GM12865 (cell line): Measurements from ENCODE around the gene SMAGP.
"Not testable (repeated sequence)": the region's sequence is repeated elsewhere in the genome, so short reads cannot be mapped to it uniquely, and the experiment has no call there.

Experiments
- DNase-seq: peaks from one replicate; pipeline ENCODE4 v3.0.0; 2010; ENCODE audit warnings: low read depth
- H3K4me3 ChIP-seq: 2 replicates; pipeline ENCODE4 v1.5.1; 2011; ENCODE audit warnings: mild to moderate bottlenecking, low read depth, low read length, control low read depth
- CTCF ChIP-seq: IDR thresholded peaks from 2 replicates; pipeline ENCODE4 v1.5.1; 2011; ENCODE audit warnings: low read length, control low read depth, low read depth, inconsistent platforms; ENCODE audit not compliant: insufficient read depth; ENCODE audit errors: missing control alignments

Gene SMAGP

GRCh38 chr12:51232642-51233041 is 37.6 kb downstream of the SMAGP start:
- TF ChIP-seq CTCF, result no peak

GRCh38 chr12:51229116-51229809 is 41.0 kb downstream of the SMAGP start:
- DNase-seq, result no peak
- no peak for TF ChIP-seq CTCF
- H3K4me3 ChIP-seq, result no peak overlapping the region

More at GRCh38 chr12:51232642-51233041, 37.6 kb downstream of the SMAGP start:
- DNase-seq, result no peak
- no peak overlapping the region for H3K4me3 ChIP-seq

GRCh38 chr12:51227962-51228361 is 42.3 kb downstream of the SMAGP start:
- H3K4me3 ChIP-seq, result no peak overlapping the region
- DNase-seq, result no peak
- no peak for TF ChIP-seq CTCF

- DNase-seq, H3K4me3 ChIP-seq: not testable (repeated sequence)
These were observed 43.1 kb downstream of the SMAGP start for GRCh38 chr12:51227112-51227511.

GRCh38 chr12:51225771-51226170 is 44.4 kb downstream of the SMAGP start:
- no peak overlapping the region for H3K4me3 ChIP-seq
- DNase-seq, result no peak
- TF ChIP-seq CTCF, result no peak

- no peak for TF ChIP-seq CTCF
- H3K4me3 ChIP-seq, result no peak overlapping the region
- DNase-seq, result no peak
These were observed 45.0 kb downstream of the SMAGP start for GRCh38 chr12:51225234-51225633.

GRCh38 chr12:51224625-51225024 is 45.6 kb downstream of the SMAGP start:
- no peak for DNase-seq
- H3K4me3 ChIP-seq, result no peak overlapping the region
- no peak for TF ChIP-seq CTCF

GRCh38 chr12:51222461-51222860 is 47.8 kb downstream of the SMAGP start:
- no peak overlapping the region for H3K4me3 ChIP-seq
- no peak for TF ChIP-seq CTCF
- DNase-seq, result no peak

- H3K4me3 ChIP-seq, DNase-seq: not testable (repeated sequence)
These were observed 50.4 kb downstream of the SMAGP start for GRCh38 chr12:51219857-51220256.
